Measurements from ENCODE around the gene PRPF40B.
"Not testable (repeated sequence)": the region's sequence is repeated elsewhere in the genome, so short reads cannot be mapped to it uniquely, and the experiment has no call there.

PRPF40B gene

GRCh38 chr12:49609875-49610154 is 13.5 kb upstream of the PRPF40B start:
- peak; percentile 31 for DNase-seq

GRCh38 chr12:49610785-49611184 is 12.6 kb upstream of the PRPF40B start:
- not testable (repeated sequence) for DNase-seq

GRCh38 chr12:49612210-49612609 is 11.2 kb upstream of the PRPF40B start:
- no peak for DNase-seq

GRCh38 chr12:49615725-49616124 is 7.6 kb upstream of the PRPF40B start:
- DNase-seq, result no peak

- DNase-seq, result no peak
These were observed 6.7 kb upstream of the PRPF40B start for GRCh38 chr12:49616533-49617219.

GRCh38 chr12:49618576-49618975 is 4.8 kb upstream of the PRPF40B start:
- no peak for DNase-seq

- DNase-seq, result no peak
These were observed 4.1 kb upstream of the PRPF40B start for GRCh38 chr12:49619286-49619685.

- DNase-seq, result no peak
These were observed 1.5 kb upstream of the PRPF40B start for GRCh38 chr12:49621651-49622500.

GRCh38 chr12:49622501-49623141 is 740 bp upstream of the PRPF40B start:
- peak; percentile 52 for DNase-seq

GRCh38 chr12:49624921-49625577 is 1.7 kb downstream of the PRPF40B start:
- no peak for DNase-seq

GRCh38 chr12:49626169-49626835 is 2.9 kb downstream of the PRPF40B start:
- DNase-seq, result no peak

GRCh38 chr12:49626836-49627235 is 3.5 kb downstream of the PRPF40B start:
- DNase-seq, result no peak

- no peak for DNase-seq
These were observed 4.5 kb downstream of the PRPF40B start for GRCh38 chr12:49627752-49628360.

- no peak for DNase-seq
These were observed 8.1 kb downstream of the PRPF40B start for GRCh38 chr12:49631336-49631907.

- no peak for DNase-seq
These were observed 9.0 kb downstream of the PRPF40B start for GRCh38 chr12:49632401-49632800.

- DNase-seq, result no peak
These were observed 9.8 kb downstream of the PRPF40B start for GRCh38 chr12:49632986-49633702.

- no peak for DNase-seq
These were observed 10.5 kb downstream of the PRPF40B start for GRCh38 chr12:49633703-49634345.

GRCh38 chr12:49635036-49635435 is 11.7 kb downstream of the PRPF40B start:
- no peak for DNase-seq

GRCh38 chr12:49635656-49636055 is 12.3 kb downstream of the PRPF40B start:
- DNase-seq, result no peak

GRCh38 chr12:49636574-49636973 is 13.2 kb downstream of the PRPF40B start:
- no peak for DNase-seq

Measured in hematopoietic multipotent progenitor cell treated with erythropoietin and hydrocortisone succinate and interleukin-3 and kit ligand, for 8 days (in vitro differentiated cells).